ENCODE results near the gene CDH13.

The CDH13 gene

GRCh38 chr16:83397601-83398291 lies 771.0 kb downstream of the CDH13 start:
- no peak for DNase-seq (ENCODE audit: low read depth)
- in situ Hi-C loops (cut with HindIII; ENCODE audit: low sequenced_read_pairs) = no loop called here
- no peak overlapping the region for H3K4me3 ChIP-seq (ENCODE audit: low read depth, low read length)
- TF ChIP-seq, protein P1, sequence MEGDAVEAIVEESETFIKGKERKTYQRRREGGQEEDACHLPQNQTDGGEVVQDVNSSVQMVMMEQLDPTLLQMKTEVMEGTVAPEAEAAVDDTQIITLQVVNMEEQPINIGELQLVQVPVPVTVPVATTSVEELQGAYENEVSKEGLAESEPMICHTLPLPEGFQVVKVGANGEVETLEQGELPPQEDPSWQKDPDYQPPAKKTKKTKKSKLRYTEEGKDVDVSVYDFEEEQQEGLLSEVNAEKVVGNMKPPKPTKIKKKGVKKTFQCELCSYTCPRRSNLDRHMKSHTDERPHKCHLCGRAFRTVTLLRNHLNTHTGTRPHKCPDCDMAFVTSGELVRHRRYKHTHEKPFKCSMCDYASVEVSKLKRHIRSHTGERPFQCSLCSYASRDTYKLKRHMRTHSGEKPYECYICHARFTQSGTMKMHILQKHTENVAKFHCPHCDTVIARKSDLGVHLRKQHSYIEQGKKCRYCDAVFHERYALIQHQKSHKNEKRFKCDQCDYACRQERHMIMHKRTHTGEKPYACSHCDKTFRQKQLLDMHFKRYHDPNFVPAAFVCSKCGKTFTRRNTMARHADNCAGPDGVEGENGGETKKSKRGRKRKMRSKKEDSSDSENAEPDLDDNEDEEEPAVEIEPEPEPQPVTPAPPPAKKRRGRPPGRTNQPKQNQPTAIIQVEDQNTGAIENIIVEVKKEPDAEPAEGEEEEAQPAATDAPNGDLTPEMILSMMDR (IDR thresholded peaks at IDR 0.05; ENCODE audit: low read depth, low read length, missing control alignments) = no peak

DNA sequence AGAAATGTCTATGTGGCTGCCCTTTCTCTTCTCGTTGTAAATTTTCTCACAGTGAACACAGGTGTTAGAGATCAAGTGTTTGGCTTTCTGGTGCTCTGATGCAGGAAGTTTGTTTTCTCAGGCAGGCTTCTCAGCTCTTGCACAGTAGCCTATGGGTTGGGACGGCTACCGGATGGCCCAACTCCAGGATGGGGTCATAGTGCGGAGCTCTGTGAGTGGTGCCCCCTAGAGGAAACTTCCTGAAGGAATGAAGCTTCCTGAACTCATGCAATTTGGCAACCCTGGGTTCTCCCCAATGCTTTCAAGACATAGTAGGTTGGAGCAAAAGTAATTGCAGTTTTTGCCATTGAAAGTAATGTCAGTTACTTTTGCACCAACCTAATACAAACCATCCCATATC lies 773.5 kb downstream of the CDH13 start:
- TF ChIP-seq, protein P1 (IDR thresholded peaks at IDR 0.05; ENCODE audit: low read depth, low read length, missing control alignments) = no peak

DNA sequence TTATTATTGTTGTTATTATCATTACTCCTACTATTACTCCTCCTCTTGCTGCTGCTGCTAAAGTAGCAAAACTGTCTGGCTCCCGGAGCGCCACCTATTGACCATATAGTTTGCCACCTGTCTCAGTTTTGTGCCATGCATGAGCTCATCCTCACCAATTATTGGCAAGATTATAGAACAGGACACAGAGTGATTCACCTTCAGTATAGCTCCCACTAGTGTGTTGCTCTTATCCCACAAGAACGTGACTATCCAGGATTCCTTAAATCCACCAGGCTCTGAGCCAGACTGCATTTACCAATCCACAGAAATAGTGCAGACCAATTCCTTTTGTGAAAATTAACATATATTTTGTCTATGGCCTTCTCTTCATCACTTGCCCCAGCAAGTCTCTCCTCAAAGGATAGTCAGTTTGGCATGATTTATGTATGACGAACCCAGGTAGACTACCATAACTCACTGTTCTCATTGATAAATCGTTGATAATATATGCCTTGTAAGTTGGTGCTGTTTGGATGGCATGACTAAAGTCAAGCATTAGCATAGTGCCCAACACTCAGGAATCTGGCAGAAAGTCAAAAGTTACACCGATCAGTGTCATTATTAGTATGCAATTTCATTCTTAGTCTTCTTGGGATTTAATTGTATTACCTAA lies 775.5 kb downstream of the CDH13 start:
- in situ Hi-C loops (cut with HindIII; ENCODE audit: low sequenced_read_pairs) = no loop called here
- TF ChIP-seq, protein P1 (IDR thresholded peaks at IDR 0.05; ENCODE audit: low read depth, low read length, missing control alignments) = no peak
- no peak overlapping the region for H3K4me3 ChIP-seq (ENCODE audit: low read depth, low read length)
- DNase-seq (ENCODE audit: low read depth) = no peak

More for the DNA sequence above, 773.5 kb downstream of the CDH13 start:
- in situ Hi-C loops (cut with HindIII; ENCODE audit: low sequenced_read_pairs) = no loop called here
- DNase-seq (ENCODE audit: low read depth) = no peak
- no peak overlapping the region for H3K4me3 ChIP-seq (ENCODE audit: low read depth, low read length)

DNA sequence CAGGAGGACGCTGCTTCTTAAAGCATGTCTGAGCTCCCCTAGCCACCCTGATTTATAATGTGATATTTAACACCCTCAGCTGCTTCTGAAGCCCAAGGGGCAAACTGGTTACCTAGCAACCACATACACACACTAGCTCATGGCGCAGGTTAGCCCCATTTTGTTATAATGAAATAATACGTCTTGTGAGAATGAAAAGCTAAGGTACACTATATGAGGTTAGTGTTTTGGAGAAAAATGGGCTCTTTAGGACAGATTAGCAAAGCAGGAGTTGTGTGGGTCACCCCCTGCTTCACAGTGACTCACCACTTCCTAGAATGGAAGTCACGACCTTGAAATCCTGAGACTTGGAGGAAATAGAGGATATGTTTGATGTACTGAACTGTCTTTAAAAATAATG lies 776.2 kb downstream of the CDH13 start:
- TF ChIP-seq, protein P1 (IDR thresholded peaks at IDR 0.05; ENCODE audit: low read depth, low read length, missing control alignments) = no peak
- DNase-seq (ENCODE audit: low read depth) = peak; percentile 8
- in situ Hi-C loops (cut with HindIII; ENCODE audit: low sequenced_read_pairs) = no loop called here
- H3K4me3 ChIP-seq (ENCODE audit: low read depth, low read length) = no peak overlapping the region

DNA sequence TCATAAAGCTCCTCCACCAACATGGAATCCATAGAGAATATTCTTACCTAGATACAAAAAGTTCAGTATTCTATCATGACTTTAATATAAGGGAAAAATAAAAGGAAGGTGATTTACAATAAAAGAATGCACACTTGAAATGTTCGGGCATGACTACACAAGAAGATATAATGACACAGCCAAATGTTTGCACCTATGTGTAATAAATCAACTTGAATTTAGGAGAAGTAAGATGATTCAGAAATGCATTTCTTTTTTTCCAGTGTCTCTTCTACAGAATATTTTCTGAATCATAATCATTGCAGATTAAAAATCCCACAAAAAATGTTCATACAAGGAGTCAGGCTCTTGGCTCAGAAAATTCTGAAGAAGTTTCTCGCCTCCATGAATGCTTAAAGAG lies 777.0 kb downstream of the CDH13 start:
- DNase-seq (ENCODE audit: low read depth) = peak; percentile 16
- TF ChIP-seq, protein P1 (IDR thresholded peaks at IDR 0.05; ENCODE audit: low read depth, low read length, missing control alignments) = no peak
- in situ Hi-C loops (cut with HindIII; ENCODE audit: low sequenced_read_pairs) = no loop called here
- H3K4me3 ChIP-seq (ENCODE audit: low read depth, low read length) = no peak overlapping the region

GRCh38 chr16:83404261-83404660 lies 777.5 kb downstream of the CDH13 start:
- DNase-seq (ENCODE audit: low read depth) = no peak
- in situ Hi-C loops (cut with HindIII; ENCODE audit: low sequenced_read_pairs) = no loop called here
- TF ChIP-seq, protein P1 (IDR thresholded peaks at IDR 0.05; ENCODE audit: low read depth, low read length, missing control alignments) = no peak
- no peak overlapping the region for H3K4me3 ChIP-seq (ENCODE audit: low read depth, low read length)
